Small intestine (tissue), 7 donors: Measurements from ENCODE around the gene STX8. TPM values are rescaled to one million over a fixed set of nuclear protein-coding genes. Genes with fewer than 3 reads are reported as not detected.
"Not testable (repeated sequence)": the region's sequence is repeated elsewhere in the genome, so short reads cannot be mapped to it uniquely, and the experiment has no call there.

Experiments used
- DNase-seq, 2 donors: peaks; one replicate each; pipeline versions ENCODE4 v3.0.0 to v3.0.0-alpha.2; 2013
- FAIRE-seq: peaks from 2 replicates; lab custom pipeline; 2012; peaks lifted over from hg19 to GRCh38; lab: Jason Lieb, UNC
- H3K27ac ChIP-seq, 3 donors: one replicate each; pipeline ENCODE4 v1.5.1; 2013; ENCODE audit warnings: low read length in 2 of 3, mild to moderate bottlenecking in 2 of 3, control low read depth in 1 of 3, inconsistent platforms in 1 of 3, low read depth in 1 of 3, moderate library complexity in 1 of 3
- H3K27me3 ChIP-seq, 3 donors: one replicate each; pipeline ENCODE4 v1.6.1; 2013; ENCODE audit warnings: low read length in 3 of 3, inconsistent platforms in 1 of 3; ENCODE audit not compliant: control insufficient read depth in 3 of 3, insufficient read depth in 3 of 3
- H3K36me3 ChIP-seq, 3 donors: one replicate each; pipeline ENCODE4 v1.6.1; 2013; ENCODE audit warnings: low read length in 3 of 3, inconsistent platforms in 1 of 3, low read depth in 1 of 3, mild to moderate bottlenecking in 1 of 3, moderate library complexity in 1 of 3; ENCODE audit not compliant: control insufficient read depth in 3 of 3, insufficient read depth in 2 of 3
- H3K4me1 ChIP-seq, 3 donors: one replicate each; pipeline ENCODE4 v1.6.1; 2013; ENCODE audit warnings: low read length in 2 of 3, inconsistent platforms in 1 of 3, low read depth in 1 of 3, mild to moderate bottlenecking in 1 of 3, moderate library complexity in 1 of 3; ENCODE audit not compliant: control insufficient read depth in 3 of 3, insufficient read depth in 2 of 3
- H3K4me3 ChIP-seq, 3 donors: one replicate each; pipeline ENCODE4 v1.5.1; 2013; ENCODE audit warnings: low read length in 3 of 3, control low read depth in 1 of 3, inconsistent platforms in 1 of 3, low read depth in 1 of 3, mild to moderate bottlenecking in 1 of 3, moderate library complexity in 1 of 3
- H3K9me3 ChIP-seq, 2 donors: one replicate each; pipeline ENCODE4 v1.6.1; 2013; ENCODE audit warnings: low read depth in 1 of 2, low read length in 1 of 2; ENCODE audit not compliant: control insufficient read depth in 2 of 2, insufficient read depth in 1 of 2
- WGBS, 3 donors: extraction: QIAGEN DNeasy Blood & Tissue Kit; methylation state at CpG; one replicate each; pipeline ENCODE4 v1.1.7; 2013; 5-methylcytosine and 5-hydroxymethylcytosine counted together
- polyA plus RNA-seq, 4 donors: library from polyadenylated mRNA; stranded (reverse) in 3 of 4; unstranded in 1 of 4; fragments of 200-250 nt in 3 of 4; fragments of 120-200 nt in 1 of 4; gene quantifications; one replicate each; pipeline versions ENCODE4 v1.2.1 to v1.2.3, GENCODE V29; 2013
- donor health status: healthy with polysubstance abuse.
- donor health status: control.
- donor health status: control.
- donor health status: Bipolar disorder and iron deficiency.
- donor health status: healthy.

STX8 gene
- polyA plus RNA-seq, 4 donors = 35.3 to 72.2 (median 51.8) TPM

- DNase-seq (no peak), FAIRE-seq (no peak)
- Histone ChIP-seq H3K27ac (no peak overlapping the region), H3K27me3 (no peaks in the 10 kb centered on the region), H3K4me1 (no peaks in the 10 kb centered on the region), H3K9me3 (no peaks in the 10 kb centered on the region), H3K36me3 (no peaks in the 10 kb centered on the region), H3K4me3 (no peak overlapping the region)
- WGBS, 3 donors = 83 to 88% (median 83%) methylated on average over 4 of the region's 4 CpGs
Observed at GRCh38 chr17:9598661-9599060, 23.0 kb upstream of the STX8 start.

- H3K27ac ChIP-seq, H3K36me3 ChIP-seq, DNase-seq, FAIRE-seq, H3K4me3 ChIP-seq, H3K4me1 ChIP-seq, H3K9me3 ChIP-seq, H3K27me3 ChIP-seq: not testable (repeated sequence)
- 87 to 89% (median 89%) methylated on average over 5 of the region's 5 CpGs for WGBS, 3 donors
Observed at GRCh38 chr17:9597638-9598037, 22.0 kb upstream of the STX8 start.

- FAIRE-seq (no peak), DNase-seq (no peak)
- Histone ChIP-seq H3K27ac (no peak overlapping the region), H3K27me3 (no peaks in the 10 kb centered on the region), H3K4me1 (no peaks in the 10 kb centered on the region), H3K36me3 (no peaks in the 10 kb centered on the region), H3K9me3 (no peaks in the 10 kb centered on the region), H3K4me3 (no peak overlapping the region)
- 70 to 77% (median 74%) methylated on average over 6 of the region's 6 CpGs for WGBS, 3 donors
Observed at GRCh38 chr17:9594065-9594464, 18.4 kb upstream of the STX8 start.

GRCh38 chr17:9587969-9588656 lies 12.5 kb upstream of the STX8 start:
- no peak overlapping the region for H3K4me3 ChIP-seq
- no peak overlapping the region for H3K27ac ChIP-seq
- WGBS, 3 donors = 89 to 93% (median 92%) methylated on average over 10 of the region's 10 CpGs
- no peaks in the 10 kb centered on the region for H3K36me3 ChIP-seq
- no peak for DNase-seq
- H3K27me3 ChIP-seq = no peaks in the 10 kb centered on the region
- no peak for FAIRE-seq
- H3K9me3 ChIP-seq = peaks cover 0 to 6% of the 10 kb centered on the region in 2 donors
- H3K4me1 ChIP-seq = no peaks in the 10 kb centered on the region

- Histone ChIP-seq H3K9me3 (no peaks in the 10 kb centered on the region), H3K4me1 (peaks cover 0 to 6% (median 0%) of the 10 kb centered on the region in 3 donors), H3K36me3 (no peaks in the 10 kb centered on the region), H3K27me3 (no peaks in the 10 kb centered on the region), H3K4me3 (peak overlapping the region in 1 of 3 donors; percentile 0), H3K27ac (no peak overlapping the region)
- WGBS, 3 donors = 10 to 13% (median 12%) methylated on average over 4 of the region's 4 CpGs
- FAIRE-seq (no peak), DNase-seq (no peak)
Observed at GRCh38 chr17:9577373-9577709, 1.7 kb upstream of the STX8 start.

- no peak for FAIRE-seq
- 6 to 9% (median 9%) methylated on average over 38 of the region's 38 CpGs for WGBS, 3 donors
- H3K27ac ChIP-seq = peak within 1 kb of the TSS in 2 of 3 donors; percentile 27 to 63
Observed at GRCh38 chr17:9576521-9577372, 1.1 kb upstream of the STX8 start, which contains the start of gene CFAP52. Gene CFAP52 (plus strand): TSS chr17:9576642. CDS start chr17:9576696, 54 bp downstream.

GRCh38 chr17:9571201-9571600 lies 4.4 kb downstream of the STX8 start:
- Histone ChIP-seq H3K9me3 (no peaks in the 10 kb centered on the region), H3K4me1 (no peaks in the 10 kb centered on the region), H3K27me3 (no peaks in the 10 kb centered on the region), H3K27ac (no peak overlapping the region), H3K4me3 (no peak overlapping the region), H3K36me3 (peaks cover 2 to 8% (median 4%) of the 10 kb centered on the region in 3 donors)
- no peak for DNase-seq
- no peak for FAIRE-seq
- WGBS, 3 donors = 90 to 96% (median 94%) methylated on average over 9 to 10 of the region's 10 CpGs

More at GRCh38 chr17:9576521-9577372, 1.1 kb upstream of the STX8 start, which contains the start of gene CFAP52:
- no peaks in the 10 kb centered on the region for H3K9me3 ChIP-seq
- H3K4me3 ChIP-seq = peak within 1 kb of the TSS; percentile 77 to 96 (median 91)
- H3K36me3 ChIP-seq = no peaks in the 10 kb centered on the region
- H3K27me3 ChIP-seq = no peaks in the 10 kb centered on the region
- peaks cover 0 to 6% (median 0%) of the 10 kb centered on the region in 3 donors for H3K4me1 ChIP-seq
- peak; percentile 69 to 84 for DNase-seq

- no peak for FAIRE-seq
- no peak overlapping the region for H3K4me3 ChIP-seq
- peaks cover 2 to 8% (median 4%) of the 10 kb centered on the region in 3 donors for H3K36me3 ChIP-seq
- no peak for DNase-seq
- H3K9me3 ChIP-seq = no peaks in the 10 kb centered on the region
- H3K27me3 ChIP-seq = no peaks in the 10 kb centered on the region
- WGBS, 3 donors = 79 to 87% (median 87%) methylated on average over 11 of the region's 11 CpGs
- no peak overlapping the region for H3K27ac ChIP-seq
- H3K4me1 ChIP-seq = no peaks in the 10 kb centered on the region
Observed at GRCh38 chr17:9568957-9569588, 6.5 kb downstream of the STX8 start.
